Esophagus mucosa (tissue), 1 donor: ENCODE results near the gene ARL15. TPM values are rescaled to one million over a fixed set of nuclear protein-coding genes. Genes with fewer than 3 reads are reported as not detected.

Experiments used
- ATAC-seq: fragments of 200-7000 bp; cut with Tn5 transposase; one replicate; pipeline ENCODE4 v1.9.1; 2020
- total RNA-seq: library from RNA; stranded (reverse); gene quantifications from one replicate; pipeline ENCODE4 v1.2.4, GENCODE V29; 2023
- donor health status: DM: yes; HTN: yes; CAD: no.

Gene ARL15
- total RNA-seq, 1 donor from 2014 or later = 10.1 TPM

DNA sequence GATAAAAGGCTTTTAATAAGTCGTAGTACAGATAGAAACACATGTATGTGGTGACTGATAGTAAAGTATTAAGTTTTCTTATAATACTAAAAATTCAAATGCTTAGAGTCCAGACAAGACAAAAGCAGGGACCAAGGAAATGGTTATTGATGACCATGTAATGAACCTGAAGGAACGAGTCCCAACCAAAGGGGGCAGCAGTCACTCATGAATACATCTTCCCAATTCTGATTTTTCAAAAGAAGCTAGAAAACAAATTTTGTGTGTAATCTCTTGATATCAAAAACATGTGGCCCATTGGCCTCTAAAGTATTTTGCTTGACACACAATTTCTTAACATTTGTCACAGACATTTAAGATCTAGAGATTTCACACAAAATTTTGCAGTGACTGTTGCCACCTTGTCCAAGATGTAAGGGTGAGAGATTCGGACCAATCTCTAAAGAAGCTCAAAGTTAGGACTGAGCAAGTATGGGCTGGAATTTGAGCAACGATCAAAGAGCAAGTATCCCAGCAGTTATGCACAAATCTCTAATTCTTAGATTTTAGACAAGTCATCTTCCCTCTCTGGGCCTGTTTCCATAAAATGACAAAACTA lies 66.8 kb downstream of the ARL15 start:
- ATAC-seq = no peak

DNA sequence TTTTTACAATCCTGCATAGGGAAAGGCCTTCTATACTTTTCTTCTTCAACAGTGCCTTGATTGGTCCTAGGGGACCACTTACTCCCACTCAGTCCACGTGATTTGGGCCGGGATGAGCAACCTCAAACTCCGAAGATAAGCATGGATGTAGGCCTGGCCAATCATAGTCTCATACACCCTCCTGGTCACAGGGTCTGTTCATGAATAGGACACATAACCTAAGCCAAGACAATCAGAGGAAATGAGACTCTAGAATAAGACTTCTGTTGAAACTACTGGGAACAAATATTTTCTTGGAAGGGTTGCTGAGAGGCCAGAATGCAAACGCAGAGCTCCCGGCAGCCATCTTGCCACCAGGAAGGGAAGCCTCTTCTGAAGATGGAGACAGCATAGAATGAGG lies 68.1 kb downstream of the ARL15 start:
- ATAC-seq = no peak

- ATAC-seq = no peak
These were observed 76.0 kb downstream of the ARL15 start for GRCh38 chr5:54234304-54234933.

- no peak for ATAC-seq
These were observed 79.3 kb downstream of the ARL15 start for GRCh38 chr5:54230936-54231685.

DNA sequence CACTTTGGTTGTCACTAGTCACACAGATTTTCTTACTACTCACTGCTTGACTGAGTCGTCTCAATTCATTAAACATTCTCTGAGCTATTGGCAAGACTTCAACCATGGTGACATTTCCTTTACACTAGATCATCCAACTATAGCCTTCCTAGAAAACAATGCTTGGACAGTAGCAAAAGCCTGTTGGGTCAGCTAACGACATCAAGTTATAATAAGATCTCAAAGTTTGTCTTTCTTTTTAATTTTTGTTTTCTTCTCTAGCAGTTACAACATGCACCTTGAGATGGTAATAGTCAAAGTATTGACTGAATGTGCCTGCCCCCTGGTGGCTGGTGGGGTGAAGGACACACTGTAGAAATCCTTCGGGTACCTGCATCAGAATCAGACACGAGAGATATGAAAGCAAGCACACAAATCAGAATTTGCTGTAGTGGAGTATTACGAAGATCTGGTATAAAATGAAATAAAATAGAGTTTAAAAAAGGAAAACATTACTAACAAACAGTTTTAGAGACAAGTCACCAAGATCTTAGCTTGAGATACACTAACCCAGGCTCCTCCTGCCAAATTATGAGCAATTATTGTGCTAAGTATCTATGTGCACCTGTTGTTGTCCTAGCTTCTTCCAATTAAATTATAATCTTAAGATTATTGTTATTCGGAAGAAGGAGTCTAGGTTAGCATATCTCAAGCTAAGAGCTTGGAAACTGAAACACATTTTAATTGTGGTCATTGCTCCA lies 81.2 kb downstream of the ARL15 start:
- ATAC-seq = peak; percentile 70

GRCh38 chr5:54227759-54228158 lies 82.6 kb downstream of the ARL15 start:
- ATAC-seq = no peak

DNA sequence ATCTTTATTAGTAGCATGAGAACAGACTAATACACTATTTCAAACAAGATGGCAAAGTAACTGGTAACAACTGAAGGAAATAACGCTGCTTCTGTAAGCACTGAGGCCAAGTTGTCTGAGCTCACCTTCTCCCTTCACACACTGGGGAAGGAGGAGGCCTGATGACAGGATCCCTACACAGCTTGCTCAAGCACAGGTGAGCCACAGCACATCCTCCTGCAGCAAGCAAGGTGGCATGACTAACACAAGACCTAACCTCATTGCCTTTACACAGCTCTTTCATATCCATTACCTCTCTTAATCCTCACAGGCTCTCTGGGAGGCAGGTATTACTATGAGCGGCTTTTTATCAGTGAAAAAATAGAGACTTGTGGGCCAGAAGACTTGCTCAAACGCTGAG lies 83.3 kb downstream of the ARL15 start:
- peak; percentile 28 for ATAC-seq

- ATAC-seq = no peak
These were observed 84.2 kb downstream of the ARL15 start for GRCh38 chr5:54226215-54226614.

GRCh38 chr5:54224103-54224826 lies 86.1 kb downstream of the ARL15 start:
- ATAC-seq = no peak

- ATAC-seq = no peak
These were observed 88.0 kb downstream of the ARL15 start for GRCh38 chr5:54222336-54222735.

DNA sequence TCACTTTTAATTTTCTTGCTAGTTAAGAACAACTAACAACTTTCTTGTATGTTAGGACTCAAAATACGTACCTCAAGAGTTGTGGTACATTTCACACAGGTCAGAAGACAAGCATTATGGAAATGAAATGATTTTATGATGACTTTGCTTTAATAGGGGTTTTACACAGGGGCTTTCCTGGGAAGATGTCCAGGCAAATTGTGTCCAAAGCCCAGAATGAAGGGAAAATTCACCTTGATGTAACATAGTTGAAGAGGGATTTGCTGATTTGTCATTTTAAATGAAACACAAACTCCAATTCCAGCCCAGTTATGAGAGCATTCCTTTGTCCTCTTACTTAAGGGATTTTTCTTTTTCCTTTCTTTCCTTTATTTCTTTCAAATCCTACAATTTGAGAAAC lies 89.2 kb downstream of the ARL15 start:
- no peak for ATAC-seq

DNA sequence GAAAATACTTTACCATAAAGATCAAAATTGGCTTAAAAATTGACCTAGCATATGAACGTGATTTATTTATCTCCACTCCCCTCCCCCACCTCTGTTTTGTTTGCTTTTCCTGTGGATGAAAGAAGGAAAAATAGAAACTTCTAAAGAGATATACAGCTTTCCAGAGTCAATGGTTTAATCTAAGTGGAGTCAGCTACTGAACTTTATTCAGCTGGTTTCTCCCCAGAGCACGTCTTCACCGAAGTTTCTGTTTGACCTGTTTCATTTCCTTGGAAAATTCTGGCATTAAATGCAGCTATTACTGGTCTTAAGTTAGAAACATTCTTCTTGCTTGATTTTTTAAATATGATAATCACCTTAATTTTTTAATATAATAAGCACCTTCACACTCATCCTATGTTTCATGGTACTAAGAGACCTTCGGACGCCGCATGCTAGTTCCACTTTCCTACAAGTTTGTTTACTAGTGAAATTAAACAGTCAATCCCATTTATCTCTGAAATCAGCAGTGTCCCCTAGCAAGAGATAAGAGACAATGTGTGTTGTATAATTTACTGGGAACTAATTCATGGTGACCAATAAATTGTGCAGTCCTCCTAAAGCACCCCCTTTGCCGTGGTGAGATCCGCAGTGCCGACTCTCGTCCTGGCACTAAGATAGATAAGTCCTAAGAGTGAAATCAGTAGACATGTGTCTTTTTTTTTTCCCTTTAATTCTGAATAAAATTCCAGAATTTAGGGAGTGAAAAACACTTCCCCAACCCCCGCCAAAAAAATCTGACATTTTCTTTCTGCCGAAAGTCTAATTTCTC lies 89.9 kb downstream of the ARL15 start:
- no peak for ATAC-seq

GRCh38 chr5:54217826-54218503 lies 92.4 kb downstream of the ARL15 start:
- peak; percentile 48 for ATAC-seq

- no peak for ATAC-seq
These were observed 95.1 kb downstream of the ARL15 start for GRCh38 chr5:54215233-54215736.

GRCh38 chr5:54214722-54215121 lies 95.7 kb downstream of the ARL15 start:
- ATAC-seq = no peak

DNA sequence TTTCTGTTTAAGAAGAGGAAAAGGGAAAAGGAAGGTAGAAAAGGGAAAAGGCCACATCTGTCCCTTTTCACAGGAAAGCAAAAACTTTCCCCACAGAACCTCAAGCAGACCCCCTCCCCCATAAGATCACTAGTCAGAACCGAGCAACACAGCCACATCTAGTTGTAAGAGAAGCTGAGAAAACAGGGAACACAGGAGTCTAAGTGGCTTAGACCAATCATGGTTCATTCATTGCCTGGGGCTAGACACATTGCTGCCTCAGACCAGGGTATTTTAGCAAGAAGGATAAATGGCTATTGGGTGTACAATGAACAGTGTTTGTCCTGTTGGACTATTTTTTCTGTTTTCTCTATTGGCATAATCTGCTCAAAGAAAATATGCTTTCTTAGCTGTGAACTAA lies 98.0 kb downstream of the ARL15 start:
- ATAC-seq = no peak

GRCh38 chr5:54211912-54212311 lies 98.5 kb downstream of the ARL15 start:
- ATAC-seq = no peak

GRCh38 chr5:54207566-54207965 lies 102.8 kb downstream of the ARL15 start:
- ATAC-seq = no peak

- ATAC-seq = no peak
These were observed 103.7 kb downstream of the ARL15 start for GRCh38 chr5:54206580-54207229.

DNA sequence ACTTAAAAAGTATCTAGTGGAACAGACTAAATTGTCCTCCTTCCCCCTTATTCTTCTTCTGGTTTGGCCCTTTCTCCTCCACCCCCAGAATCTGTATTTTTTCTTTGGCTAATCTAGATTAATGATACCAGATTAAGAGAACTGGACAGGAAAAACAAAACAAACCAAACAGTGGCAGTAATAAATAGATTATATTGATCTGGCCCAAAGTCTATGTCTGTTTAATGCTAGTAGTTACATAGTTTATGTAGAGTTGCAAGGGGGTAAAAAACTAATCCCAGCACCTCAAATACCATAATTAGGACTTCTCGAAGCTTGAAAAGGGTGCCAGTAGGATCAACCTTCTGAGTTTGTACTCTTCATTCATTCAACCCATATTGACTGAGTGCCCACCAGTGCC lies 104.5 kb downstream of the ARL15 start:
- ATAC-seq = no peak
